ENCODE data around the gene NAT9.

NAT9 gene

GRCh38 chr17:74728033-74728701 is 48.0 kb downstream of the NAT9 start:
- ChIA-PET POLR2A (no interaction called here), CTCF (no interaction called here)
- H3K36me3 ChIP-seq (ENCODE audit: control insufficient read depth in 4 of 4, insufficient read depth in 4 of 4, low read length in 3 of 4), result no peaks in the 10 kb centered on the region
- no peaks in the 10 kb centered on the region for H3K27me3 ChIP-seq (replicated peaks in 2 of 5; ENCODE audit: control insufficient read depth in 4 of 5, insufficient read depth in 5 of 5, low read length in 4 of 5)
- no peak overlapping the region for H3K27ac ChIP-seq (ENCODE audit: insufficient read depth in 1 of 2, low read depth in 1 of 2, low read length in 2 of 2, poor library complexity in 1 of 2, severe bottlenecking in 2 of 2)
- H3K4me1 ChIP-seq (ENCODE audit: control extremely low read depth in 1 of 4, control insufficient read depth in 4 of 4, insufficient read depth in 4 of 4, low read length in 3 of 4), result peaks cover 0 to 26% (median 19%) of the 10 kb centered on the region in 4 experiments
- WGBS (ENCODE audit: insufficient coverage), result 100% methylated on average over 3 of the region's 3 CpGs
- no peak overlapping the region for H3K4me3 ChIP-seq (ENCODE audit: control insufficient read depth in 1 of 7, extremely low read depth in 1 of 7, insufficient read depth in 4 of 7, low read depth in 2 of 7, low read length in 6 of 7)
- no peak for DNase-seq
- no peaks in the 10 kb centered on the region for H3K9me3 ChIP-seq (ENCODE audit: control extremely low read depth in 1 of 5, control insufficient read depth in 4 of 5, insufficient read depth in 2 of 5, low read depth in 1 of 5, low read length in 4 of 5)

- Histone ChIP-seq H3K27ac (ENCODE audit: insufficient read depth in 1 of 2, low read depth in 1 of 2, low read length in 2 of 2, poor library complexity in 1 of 2, severe bottlenecking in 2 of 2) (no peak overlapping the region), H3K4me3 (ENCODE audit: control insufficient read depth in 1 of 7, extremely low read depth in 1 of 7, insufficient read depth in 4 of 7, low read depth in 2 of 7, low read length in 6 of 7) (no peak overlapping the region), H3K4me1 (ENCODE audit: control extremely low read depth in 1 of 4, control insufficient read depth in 4 of 4, insufficient read depth in 4 of 4, low read length in 3 of 4) (peaks cover 0 to 13% (median 6%) of the 10 kb centered on the region in 4 experiments), H3K27me3 (replicated peaks in 2 of 5; ENCODE audit: control insufficient read depth in 4 of 5, insufficient read depth in 5 of 5, low read length in 4 of 5) (no peaks in the 10 kb centered on the region), H3K9me3 (ENCODE audit: control extremely low read depth in 1 of 5, control insufficient read depth in 4 of 5, insufficient read depth in 2 of 5, low read depth in 1 of 5, low read length in 4 of 5) (no peaks in the 10 kb centered on the region), H3K36me3 (ENCODE audit: control insufficient read depth in 4 of 4, insufficient read depth in 4 of 4, low read length in 3 of 4) (no peaks in the 10 kb centered on the region)
- POLR2A ChIA-PET, result interaction anchor here (1.4 kb wide), 1 partner anchor 12 kb away, joined by 4 read pairs; the partner anchor contains the start of gene RAB37
- CTCF ChIA-PET, result interaction anchor here (0.9 to 5.8 kb wide), 4 partner anchors 10 to 68 kb away, joined by 3 to 33 read pairs (median 4); partner anchors contain the start of gene RAB37
- 100% methylated on average over 3 of the region's 3 CpGs for WGBS (ENCODE audit: insufficient coverage)
- no peak for DNase-seq
Observed at GRCh38 chr17:74725111-74725510, 51.0 kb downstream of the NAT9 start.

GRCh38 chr17:74723891-74724290 is 52.3 kb downstream of the NAT9 start:
- Histone ChIP-seq H3K27me3 (replicated peaks in 2 of 5; ENCODE audit: control insufficient read depth in 4 of 5, insufficient read depth in 5 of 5, low read length in 4 of 5) (no peaks in the 10 kb centered on the region), H3K4me3 (ENCODE audit: control insufficient read depth in 1 of 7, extremely low read depth in 1 of 7, insufficient read depth in 4 of 7, low read depth in 2 of 7, low read length in 6 of 7) (no peak overlapping the region), H3K9me3 (ENCODE audit: control extremely low read depth in 1 of 5, control insufficient read depth in 4 of 5, insufficient read depth in 2 of 5, low read depth in 1 of 5, low read length in 4 of 5) (no peaks in the 10 kb centered on the region), H3K36me3 (ENCODE audit: control insufficient read depth in 4 of 4, insufficient read depth in 4 of 4, low read length in 3 of 4) (no peaks in the 10 kb centered on the region), H3K27ac (ENCODE audit: insufficient read depth in 1 of 2, low read depth in 1 of 2, low read length in 2 of 2, poor library complexity in 1 of 2, severe bottlenecking in 2 of 2) (no peak overlapping the region), H3K4me1 (ENCODE audit: control extremely low read depth in 1 of 4, control insufficient read depth in 4 of 4, insufficient read depth in 4 of 4, low read length in 3 of 4) (peaks cover 0 to 5% (median 0%) of the 10 kb centered on the region in 4 experiments)
- DNase-seq, result peak in 1 of 3 donors; percentile 34
- ChIA-PET POLR2A (interaction anchor here (1.4 kb wide), 1 partner anchor 13 kb away, joined by 4 read pairs; the partner anchor contains the start of gene RAB37), CTCF (interaction anchor here (1.5 to 5.8 kb wide), 3 partner anchors 9 to 66 kb away, joined by 3 to 33 read pairs (median 5); partner anchors contain the start of gene RAB37)
- WGBS (ENCODE audit: insufficient coverage), result 58% methylated on average over 5 of the region's 5 CpGs

DNA sequence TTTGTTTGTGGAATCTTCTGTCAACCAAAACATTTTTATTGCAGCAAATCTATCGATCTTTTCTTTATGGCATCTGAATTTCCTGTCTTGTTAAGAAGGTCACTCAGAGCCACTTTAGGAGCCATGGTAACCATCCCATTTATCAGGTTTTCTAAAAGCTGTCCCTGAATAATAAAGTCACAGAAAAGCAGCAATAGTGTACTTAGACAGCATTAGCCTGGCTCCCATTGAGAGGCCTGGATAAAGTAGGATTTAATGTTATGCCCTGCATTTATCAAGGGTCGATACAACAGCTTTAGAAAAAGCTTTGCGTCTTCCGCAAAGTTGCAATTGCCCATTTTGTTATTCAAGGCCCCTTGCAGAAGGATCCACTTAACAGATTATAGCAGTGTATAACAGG is 53.4 kb downstream of the NAT9 start:
- ChIA-PET CTCF (interaction anchor here (0.9 to 5.8 kb wide), 2 partner anchors 14 to 65 kb away, joined by 3 to 33 read pairs; partner anchors contain the start of gene RAB37), POLR2A (no interaction called here)
- H3K9me3 ChIP-seq (ENCODE audit: control extremely low read depth in 1 of 5, control insufficient read depth in 4 of 5, insufficient read depth in 2 of 5, low read depth in 1 of 5, low read length in 4 of 5), result no peaks in the 10 kb centered on the region
- WGBS (ENCODE audit: insufficient coverage), result 94% methylated on average over 4 of the region's 4 CpGs
- H3K36me3 ChIP-seq (ENCODE audit: control insufficient read depth in 4 of 4, insufficient read depth in 4 of 4, low read length in 3 of 4), result no peaks in the 10 kb centered on the region
- DNase-seq, result no peak
- H3K4me3 ChIP-seq (ENCODE audit: control insufficient read depth in 1 of 7, extremely low read depth in 1 of 7, insufficient read depth in 4 of 7, low read depth in 2 of 7, low read length in 6 of 7), result no peak overlapping the region
- H3K27me3 ChIP-seq (replicated peaks in 2 of 5; ENCODE audit: control insufficient read depth in 4 of 5, insufficient read depth in 5 of 5, low read length in 4 of 5), result no peaks in the 10 kb centered on the region
- H3K27ac ChIP-seq (ENCODE audit: insufficient read depth in 1 of 2, low read depth in 1 of 2, low read length in 2 of 2, poor library complexity in 1 of 2, severe bottlenecking in 2 of 2), result no peak overlapping the region
- peaks cover 0 to 5% (median 0%) of the 10 kb centered on the region in 4 experiments for H3K4me1 ChIP-seq (ENCODE audit: control extremely low read depth in 1 of 4, control insufficient read depth in 4 of 4, insufficient read depth in 4 of 4, low read length in 3 of 4)
